Measurements from ENCODE around the gene MANSC4.
"Not testable (repeated sequence)": the region's sequence is repeated elsewhere in the genome, so short reads cannot be mapped to it uniquely, and the experiment has no call there.

Gene MANSC4

GRCh38 chr12:27754795-27755194, 25.2 kb downstream of the MANSC4 start:
- no peak for TF ChIP-seq ZNF274 (IDR thresholded peaks at IDR 0.05; ENCODE audit: low read depth, low read length)
- H3K4me3 ChIP-seq (ENCODE audit: low read length) = no peak overlapping the region

GRCh38 chr12:27751386-27752047, 28.5 kb downstream of the MANSC4 start:
- TF ChIP-seq ZNF274 (IDR thresholded peaks at IDR 0.05; ENCODE audit: low read depth, low read length) = no peak
- no peak overlapping the region for H3K4me3 ChIP-seq (ENCODE audit: low read length)

- TF ChIP-seq ZNF274 (IDR thresholded peaks at IDR 0.05; ENCODE audit: low read depth, low read length) = no peak
- no peak overlapping the region for H3K4me3 ChIP-seq (ENCODE audit: low read length)
Measured at GRCh38 chr12:27747111-27747820, 32.8 kb downstream of the MANSC4 start.

- not testable (repeated sequence) for H3K4me3 ChIP-seq (ENCODE audit: low read length)
Measured at GRCh38 chr12:27745734-27746133, 34.3 kb downstream of the MANSC4 start.

GRCh38 chr12:27743601-27744000, 36.4 kb downstream of the MANSC4 start:
- H3K4me3 ChIP-seq (ENCODE audit: low read length) = no peak overlapping the region
- no peak for TF ChIP-seq ZNF274 (IDR thresholded peaks at IDR 0.05; ENCODE audit: low read depth, low read length)

DNA sequence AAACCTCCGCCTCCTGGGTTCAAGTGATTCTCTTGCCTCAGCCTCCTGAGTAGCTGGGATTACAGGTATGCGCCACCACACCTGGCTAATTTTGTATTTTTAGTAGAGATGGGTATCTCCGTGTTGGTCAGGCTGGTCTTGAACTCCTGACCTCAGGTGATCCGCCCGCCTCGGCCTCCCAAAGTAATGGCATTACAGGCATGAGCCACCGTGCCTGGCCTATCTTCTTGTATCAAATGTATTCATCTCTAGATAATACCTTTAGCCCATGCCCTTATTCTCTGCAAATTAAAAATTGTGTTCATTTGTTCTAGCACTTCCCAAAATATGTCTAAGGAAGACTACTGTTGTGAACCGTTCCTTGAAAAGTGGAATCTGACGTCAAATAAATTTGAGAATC, 45.7 kb downstream of the MANSC4 start:
- H3K4me3 ChIP-seq (ENCODE audit: low read length) = not testable (repeated sequence)

DNA sequence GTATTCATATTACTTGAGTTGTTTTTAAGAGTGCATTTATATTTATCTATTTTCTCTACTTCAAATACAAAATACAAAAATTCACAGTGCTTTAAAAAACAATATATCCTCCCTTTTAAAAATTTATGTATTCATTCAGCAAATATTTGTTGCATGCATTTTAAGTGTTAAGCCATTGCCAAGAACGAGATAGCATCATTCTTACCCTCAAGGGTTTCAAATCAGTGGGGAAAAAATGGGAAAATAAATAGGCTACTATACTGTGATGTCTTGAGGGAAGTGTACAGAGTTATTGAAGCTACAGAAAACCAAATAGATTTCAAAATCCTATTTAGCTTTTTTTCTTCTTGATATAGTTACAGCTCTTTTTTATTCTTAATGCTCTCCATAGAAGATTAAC, 46.2 kb downstream of the MANSC4 start:
- no peak overlapping the region for H3K4me3 ChIP-seq (ENCODE audit: low read length)
- no peak for TF ChIP-seq ZNF274 (IDR thresholded peaks at IDR 0.05; ENCODE audit: low read depth, low read length)

DNA sequence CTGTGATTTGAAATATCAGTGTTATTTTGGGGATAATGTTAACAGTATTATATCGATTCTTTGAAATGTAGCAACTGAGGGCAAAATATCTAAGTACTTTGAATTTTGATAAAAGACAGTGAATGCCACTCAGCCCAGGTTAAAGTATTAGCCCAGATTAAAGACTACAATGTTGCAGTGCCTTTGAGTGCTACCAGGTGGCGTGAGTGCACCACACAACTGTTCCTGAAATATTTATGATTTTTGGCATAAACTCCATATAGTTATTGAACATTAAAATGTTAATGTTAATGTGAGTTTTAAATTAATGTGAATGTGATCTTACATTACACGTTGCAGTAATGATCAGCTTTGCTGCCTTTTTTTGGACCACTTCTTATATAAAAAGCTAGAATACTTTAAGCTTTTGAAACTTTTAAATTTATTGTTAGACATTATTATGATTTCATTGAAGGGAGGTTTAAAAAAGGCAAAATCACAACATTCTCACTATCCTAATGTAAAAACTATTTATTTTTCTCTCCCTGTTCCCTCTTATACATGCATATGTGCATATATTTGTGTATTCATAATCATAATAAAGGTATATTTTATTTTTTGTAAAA, 46.9 kb downstream of the MANSC4 start:
- H3K4me3 ChIP-seq (ENCODE audit: low read length) = no peak overlapping the region
- TF ChIP-seq ZNF274 (IDR thresholded peaks at IDR 0.05; ENCODE audit: low read depth, low read length) = no peak

DNA sequence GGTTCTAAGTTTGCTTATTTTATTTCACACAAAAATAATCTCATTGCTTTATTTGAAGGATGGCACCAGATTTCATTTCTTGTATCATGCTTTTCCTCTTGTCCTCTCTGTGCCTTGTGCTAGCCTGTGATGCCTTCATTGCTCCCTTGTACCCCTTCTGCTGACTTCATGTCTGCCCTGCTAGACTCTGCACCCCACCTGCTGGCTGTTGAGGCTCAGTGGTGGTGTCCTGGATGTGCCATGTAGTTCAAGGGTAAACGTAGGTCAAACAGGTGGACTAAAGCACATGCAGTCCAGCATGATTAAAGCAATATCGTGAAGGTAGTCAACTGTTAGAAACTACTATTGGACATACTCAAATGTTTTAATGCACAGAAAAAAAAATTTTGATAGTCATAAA, 47.8 kb downstream of the MANSC4 start:
- no peak overlapping the region for H3K4me3 ChIP-seq (ENCODE audit: low read length)
- TF ChIP-seq ZNF274 (IDR thresholded peaks at IDR 0.05; ENCODE audit: low read depth, low read length) = no peak

DNA sequence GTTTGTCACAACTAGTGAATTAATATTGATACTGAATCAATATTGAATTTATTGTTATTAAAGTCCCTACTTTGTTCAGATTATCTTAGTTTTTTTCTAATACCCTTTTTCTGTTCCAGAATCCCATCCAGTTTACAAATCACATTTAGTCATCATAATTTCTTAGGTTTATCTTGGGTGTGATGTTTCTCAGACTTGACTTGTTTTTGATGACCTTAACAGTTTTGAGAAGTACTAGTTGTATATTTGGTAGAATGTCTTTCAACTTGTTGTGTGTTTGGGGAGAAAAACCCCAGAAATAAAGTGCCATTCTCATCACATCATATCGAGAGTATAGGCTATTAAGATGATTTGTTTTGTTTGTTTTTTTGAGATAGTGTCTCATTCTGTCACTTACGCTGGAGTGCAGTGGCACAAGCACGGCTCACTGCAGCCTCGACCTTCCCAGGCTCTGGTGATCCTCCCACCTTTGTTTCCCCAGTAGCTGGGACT, 49.9 kb downstream of the MANSC4 start:
- no peak overlapping the region for H3K4me3 ChIP-seq (ENCODE audit: low read length)
- no peak for TF ChIP-seq ZNF274 (IDR thresholded peaks at IDR 0.05; ENCODE audit: low read depth, low read length)

- TF ChIP-seq ZNF274 (IDR thresholded peaks at IDR 0.05; ENCODE audit: low read depth, low read length) = no peak
- no peak overlapping the region for H3K4me3 ChIP-seq (ENCODE audit: low read length)
Measured at GRCh38 chr12:27723212-27723611, 56.8 kb downstream of the MANSC4 start.

Measured in GM08714 (cell line).